Measurements from ENCODE around the gene ERGIC1.

GRCh38 chr5:172971482-172971881 is 137.4 kb downstream of the ERGIC1 start:
- TF ChIP-seq NFRKB (IDR thresholded peaks at IDR 0.05) = no peak
- TF ChIP-seq CTBP1 (IDR thresholded peaks at IDR 0.05; ENCODE audit: borderline replicate concordance) = no peak
- TF ChIP-seq SP1 (IDR thresholded peaks at IDR 0.05) = no peak
- TF ChIP-seq LEF1 (IDR thresholded peaks at IDR 0.05; ENCODE audit: borderline replicate concordance) = no peak
- TF ChIP-seq HDGF (IDR thresholded peaks at IDR 0.05; ENCODE audit: borderline replicate concordance) = no peak
- TF ChIP-seq TARDBP (IDR thresholded peaks at IDR 0.05) = no peak
- no peak for TF ChIP-seq SUZ12 (IDR thresholded peaks at IDR 0.05)
- no peak for TF ChIP-seq ELF4 (IDR thresholded peaks at IDR 0.05)
- TF ChIP-seq FOXM1 (IDR thresholded peaks at IDR 0.05; ENCODE audit: borderline replicate concordance) = no peak

All from HEK293T (cell line).